ENCODE measurements around the gene HOTAIR.

HOTAIR gene

GRCh38 chr12:53976172-53976822 lies 1.5 kb upstream of the HOTAIR start:
- no peak for DNase-seq (ENCODE audit: low read depth)

- no peak for DNase-seq (ENCODE audit: low read depth)
Observed at GRCh38 chr12:53975479-53976152, 862 bp upstream of the HOTAIR start.

- no peak for DNase-seq (ENCODE audit: low read depth)
Observed at GRCh38 chr12:53975064-53975471, 314 bp upstream of the HOTAIR start.

GRCh38 chr12:53973236-53974042 lies 1.3 kb downstream of the HOTAIR start:
- no peak for DNase-seq (ENCODE audit: low read depth)

GRCh38 chr12:53972722-53973235 lies 2.0 kb downstream of the HOTAIR start, which contains the start of gene HOXC11:
TSS of gene HOXC11 (plus strand) at chr12:53973126. CDS start at chr12:53973242, 116 bp downstream.
- no peak for DNase-seq (ENCODE audit: low read depth)

- no peak for DNase-seq (ENCODE audit: low read depth)
Observed at GRCh38 chr12:53972152-53972702, 2.5 kb downstream of the HOTAIR start.

GRCh38 chr12:53971686-53972085 lies 3.1 kb downstream of the HOTAIR start:
- no peak for DNase-seq (ENCODE audit: low read depth)

GRCh38 chr12:53971129-53971528 lies 3.6 kb downstream of the HOTAIR start:
- no peak for DNase-seq (ENCODE audit: low read depth)

- no peak for DNase-seq (ENCODE audit: low read depth)
Observed at GRCh38 chr12:53970451-53970850, 4.3 kb downstream of the HOTAIR start.

- no peak for DNase-seq (ENCODE audit: low read depth)
Observed at GRCh38 chr12:53969588-53970259, 5.0 kb downstream of the HOTAIR start.

- no peak for DNase-seq (ENCODE audit: low read depth)
Observed at GRCh38 chr12:53968214-53969127, 6.3 kb downstream of the HOTAIR start.

- no peak for DNase-seq (ENCODE audit: low read depth)
Observed at GRCh38 chr12:53967421-53967925, 7.3 kb downstream of the HOTAIR start.

- no peak for DNase-seq (ENCODE audit: low read depth)
Observed at GRCh38 chr12:53966385-53967133, 8.2 kb downstream of the HOTAIR start.

GRCh38 chr12:53966085-53966384 lies 8.7 kb downstream of the HOTAIR start:
- DNase-seq (ENCODE audit: low read depth): no peak

- no peak for DNase-seq (ENCODE audit: low read depth)
Observed at GRCh38 chr12:53965281-53966084, 9.3 kb downstream of the HOTAIR start.

- no peak for DNase-seq (ENCODE audit: low read depth)
Observed at GRCh38 chr12:53964315-53964713, 10.4 kb downstream of the HOTAIR start.

- no peak for DNase-seq (ENCODE audit: low read depth)
Observed at GRCh38 chr12:53963434-53964314, 11.1 kb downstream of the HOTAIR start.

GRCh38 chr12:53963005-53963404 lies 11.7 kb downstream of the HOTAIR start:
- no peak for DNase-seq (ENCODE audit: low read depth)

Measured in T-helper 22 cell (primary cell).